K562 (cell line): ENCODE measurements around the gene FRMD4A. TPM values are rescaled to one million over a fixed set of nuclear protein-coding genes. Genes with fewer than 3 reads are reported as not detected.

Source experiments
- ATAC-seq: fragments of 200-7000 bp; cut with Tn5 transposase; 3 replicates; pipeline ENCODE4 v1.9.1; 2020; ENCODE audit warnings: moderate library complexity
- BruUV-seq: library from RNA; stranded (reverse); fragments of 400-500 nt; replicated peaks from 2 replicates; lab custom pipeline; 2021; lab: Mats Ljungman, UMichigan
- CTCF ChIA-PET: fragments of 300-600 bp; formaldehyde crosslinking; extraction: SDS; loops from one replicate; lab custom pipeline; 2021; ENCODE audit warnings: low intra/inter-chr PET ratio; lab: Yijun Ruan, JAX
- POLR2A ChIA-PET: fragments of 300-600, 350-650 bp; sonication (Branson Sonifier 250); formaldehyde crosslinking; extraction: SDS; loops from one replicate; lab custom pipeline; 2021; ENCODE audit warnings: antibody characterized with exemption, inconsistent platforms; lab: Yijun Ruan, JAX
- DNase-seq, 4 experiments: peaks; one replicate each; pipeline versions ENCODE4 v3.0.0 to v3.0.0-alpha.2; 2011 to 2018; ENCODE audit warnings: low spot score in 3 of 4, mixed read lengths in 3 of 4; ENCODE audit errors: extremely low read depth in 1 of 4
- FAIRE-seq: peaks from 2 replicates; lab custom pipeline; 2011; peaks lifted over from hg19 to GRCh38; lab: Jason Lieb, UNC
- H2AFZ ChIP-seq: 2 replicates; pipeline ENCODE4 v1.6.0; 2011; ENCODE audit warnings: low read depth, low read length, control low read depth, inconsistent platforms
- H3K27ac ChIP-seq: fragments of 200-600 bp; 3 replicates; pipeline ENCODE4 v1.8.0; 2011; ENCODE audit warnings: low read depth, mild to moderate bottlenecking, control low read depth, inconsistent platforms, low read length, moderate library complexity, mixed read lengths; ENCODE audit errors: extremely low read depth
- H3K27me3 ChIP-seq, 2 experiments: fragments of 300-600 bp in 1 of 2; 2 replicates in 1 of 2; 3 replicates in 1 of 2; pipeline versions ENCODE4 v1.6.0 to v1.8.0; 2011; ENCODE audit warnings: inconsistent platforms in 2 of 2, low read length in 2 of 2, mild to moderate bottlenecking in 1 of 2, mixed read lengths in 1 of 2, moderate library complexity in 1 of 2; ENCODE audit not compliant: control insufficient read depth in 2 of 2, insufficient read depth in 2 of 2
- H3K36me3 ChIP-seq: fragments of 300-600 bp; 3 replicates; pipeline ENCODE4 v1.8.0; 2011; ENCODE audit warnings: mild to moderate bottlenecking, low read length, inconsistent platforms; ENCODE audit not compliant: control insufficient read depth, insufficient read depth
- H3K4me1 ChIP-seq, 2 experiments: fragments of 200-600 bp in 1 of 2; replicated peaks in 1 of 2; 2 replicates in 1 of 2; 3 replicates in 1 of 2; pipeline versions ENCODE4 v1.5.1 to v1.8.0; 2011; ENCODE audit warnings: inconsistent platforms in 2 of 2, low read length in 2 of 2, mild to moderate bottlenecking in 1 of 2, mixed read lengths in 1 of 2, moderate library complexity in 1 of 2; ENCODE audit not compliant: control insufficient read depth in 2 of 2, insufficient read depth in 2 of 2
- H3K4me2 ChIP-seq: 2 replicates; pipeline ENCODE4 v1.6.1; 2011; ENCODE audit warnings: low read length, control low read depth, inconsistent platforms, mixed read lengths; ENCODE audit not compliant: insufficient read depth
- H3K4me3 ChIP-seq: fragments of 200-600 bp; sonication (generic), shearing (Covaris generic); 2 replicates; pipeline ENCODE4 v1.5.1; 2016; ENCODE audit warnings: control low read depth, inconsistent platforms
- H3K79me2 ChIP-seq: fragments of 200-600 bp; 3 replicates; pipeline ENCODE4 v1.8.0; 2011; ENCODE audit warnings: low read length, inconsistent platforms; ENCODE audit not compliant: control insufficient read depth, insufficient read depth
- H3K9ac ChIP-seq, 2 experiments: 2 replicates each; pipeline versions ENCODE4 v1.6.0 to v1.6.1; 2011; ENCODE audit warnings: low read depth in 2 of 2, low read length in 2 of 2, control low read depth in 1 of 2, inconsistent platforms in 1 of 2, mild to moderate bottlenecking in 1 of 2, mixed read lengths in 1 of 2; ENCODE audit not compliant: insufficient read depth in 1 of 2
- H3K9me1 ChIP-seq: one replicate; pipeline ENCODE4 v1.6.0; 2011; ENCODE audit warnings: inconsistent platforms, mild to moderate bottlenecking, low read length, moderate library complexity; ENCODE audit not compliant: control insufficient read depth, insufficient read depth
- H3K9me3 ChIP-seq: replicated peaks from 2 replicates; pipeline ENCODE4 v1.5.1; 2011; ENCODE audit warnings: low read depth, low read length, inconsistent platforms; ENCODE audit not compliant: control insufficient read depth, insufficient read depth
- H4K20me1 ChIP-seq: replicated peaks from 2 replicates; pipeline ENCODE4 v1.6.1; 2011; ENCODE audit warnings: low read length, inconsistent platforms, mixed read lengths; ENCODE audit not compliant: control insufficient read depth, insufficient read depth
- ATF1 ChIP-seq, 2 experiments: fragments of 450-650 bp in 1 of 2; IDR thresholded peaks; 2 replicates each; pipeline ENCODE4 v1.6.1; 2016; ENCODE audit warnings: missing compliant biosample characterization in 1 of 2, missing genetic modification characterization in 1 of 2
- CREM ChIP-seq: IDR thresholded peaks from 2 replicates; pipeline ENCODE4 v1.6.1; 2014; ENCODE audit warnings: antibody characterized with exemption, low read depth
- GATAD2A ChIP-seq: fragments of 450-650 bp; IDR thresholded peaks from 2 replicates; pipeline ENCODE4 v1.6.1; 2017
- HDGF ChIP-seq: fragments of 450-650 bp; IDR thresholded peaks from 2 replicates; pipeline ENCODE4 v1.6.1; 2016
- RAD21 ChIP-seq, 2 experiments: fragments of 250-450 bp in 1 of 2; fragments of 450-650 bp in 1 of 2; sonication (Bioruptor Pico) in 1 of 2; formaldehyde crosslinking in 1 of 2; IDR thresholded peaks in 1 of 2; conservative IDR thresholded peaks in 1 of 2; 2 replicates each; pipeline versions ENCODE4 v1.4.0 to v1.8.0; 2020 to 2022; ENCODE audit warnings: mild to moderate bottlenecking in 2 of 2, moderate library complexity in 1 of 2
- ZBTB7A ChIP-seq: IDR thresholded peaks from 2 replicates; pipeline ENCODE4 v1.6.1; 2011; ENCODE audit warnings: low read depth, mild to moderate bottlenecking, low read length, moderate library complexity, borderline replicate concordance; ENCODE audit not compliant: control insufficient read depth
- WGBS: fragments of 100-300 bp; shearing (Covaris generic); methylation state at CpG from one replicate; pipeline ENCODE4 v1.1.6; 2016; ENCODE audit warnings: low coverage, mixed read lengths; ENCODE audit not compliant: insufficient coverage; ENCODE audit errors: missing lambda C conversion rate; 5-methylcytosine and 5-hydroxymethylcytosine counted together
- in situ Hi-C: fragments of 300-500 bp; cut with MboI; formaldehyde crosslinking; loops from 4 replicates; pipeline ENCODE4 v1.15.0; 2018; ENCODE audit warnings: inconsistent platforms, mixed read lengths
- intact Hi-C: fragments of 100-400 bp; cut with micrococcal nuclease; formaldehyde crosslinking; loops from 2 replicates; pipeline ENCODE4 v1.14.2; 2022
- polyA plus RNA-seq, 8 experiments: library from polyadenylated mRNA; depleted of rRNA in 4 of 8; stranded (reverse) in 5 of 8; unstranded in 3 of 8; fragments of >200 nt; fragmentation: Nextera tagmentation in 2 of 8; fragmentation: Illumina TruSeq in 1 of 8; extraction: Ambion mirVana in 2 of 8; extraction: Trizol in 1 of 8; gene quantifications; 2 replicates each; pipeline versions ENCODE4 v1.2.1 to v1.2.3, GENCODE V29; 2011 to 2014; ENCODE audit warnings: inconsistent platforms in 1 of 8, missing spikeins in 1 of 8
- total RNA-seq, 7 experiments: library from RNA; depleted of rRNA in 6 of 7; stranded (reverse); fragments of >200 nt in 6 of 7; fragmentation: Illumina TruSeq in 2 of 7; extraction: Trizol in 2 of 7; gene quantifications; 2 replicates each; pipeline versions ENCODE4 v1.2.1 to v1.2.3, GENCODE V29; 2011 to 2021; ENCODE audit warnings: low replicate concordance in 1 of 7
- TF ChIP-seq, protein P1 (sequence below): fragments of 200-800 bp; sonication (Bioruptor generic); IDR thresholded peaks from 2 replicates; pipeline ENCODE4 v1.6.1; 2017; ENCODE audit warnings: missing genetic modification characterization, missing compliant biosample characterization
- TF ChIP-seq, protein P2 (sequence below), 3 experiments: IDR thresholded peaks in 2 of 3; conservative IDR thresholded peaks in 1 of 3; 2 replicates each; pipeline ENCODE4 v1.5.1; 2011 to 2012; ENCODE audit warnings: low read length in 3 of 3, mild to moderate bottlenecking in 3 of 3, control low read depth in 2 of 3, improper control_type of control experiment in 1 of 3, inconsistent platforms in 1 of 3, low read depth in 1 of 3, mixed read lengths in 1 of 3, moderate library complexity in 1 of 3; ENCODE audit not compliant: insufficient read depth in 2 of 3
- TF ChIP-seq, protein P3 (sequence below): fragments of 250-450 bp; sonication (Bioruptor Pico); IDR thresholded peaks from 2 replicates; pipeline ENCODE4 v1.5.0; 2021; ENCODE audit warnings: mild to moderate bottlenecking, borderline replicate concordance
- TF ChIP-seq, protein P4 (sequence below): fragments of 450-650 bp; IDR thresholded peaks from 2 replicates; pipeline ENCODE4 v1.6.1; 2017; ENCODE audit warnings: antibody characterized with exemption, mild to moderate bottlenecking

FRMD4A gene
- total and polyA plus RNA-seq, 9 of the 15 experiments (the other 6 are each of a cell fraction or from before 2014, with no cell fraction given), result 0.80 to 5.2 (median 3.0) TPM

DNA sequence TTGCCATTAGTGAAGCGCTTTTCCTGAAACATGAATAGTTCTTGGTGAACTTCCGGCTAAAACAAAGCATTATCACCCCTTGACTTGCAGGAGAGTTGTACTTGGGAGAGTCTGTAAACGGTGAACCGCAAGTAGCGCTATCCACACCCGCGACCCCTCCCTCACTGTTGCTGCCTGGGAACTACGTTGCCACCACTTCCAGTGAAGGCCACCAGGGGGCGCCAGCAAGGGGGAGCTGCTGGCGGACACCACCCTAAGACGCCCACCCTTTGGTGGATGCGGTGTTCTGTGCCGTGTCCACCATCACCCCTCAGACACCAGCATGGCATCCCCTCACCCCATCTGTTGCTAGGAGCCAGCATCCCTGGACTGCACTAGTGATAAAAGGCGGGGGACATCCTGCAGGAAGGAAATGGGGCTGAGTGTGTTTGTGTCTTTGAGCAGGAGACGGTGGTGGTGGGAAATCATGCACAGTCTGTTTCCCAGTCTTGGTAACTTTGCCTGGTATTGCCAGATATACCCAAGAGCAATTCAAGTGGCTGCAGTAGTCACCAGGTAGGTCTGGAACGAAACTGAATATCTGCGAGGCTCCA is 298.2 kb downstream of the FRMD4A start:
- in situ Hi-C loops, result no loop called here
- no TSS peak for BruUV-seq
- DNase-seq (peak; percentile 64 to 86 (median 75)), ATAC-seq (peak; percentile 95), FAIRE-seq (peak; percentile 65)
- peaks cover 3% of the 10 kb centered on the region for H3K9me1 ChIP-seq
- no peaks in the 10 kb centered on the region; the same call in 1 of the 2 replicates for H4K20me1 ChIP-seq
- no peaks in the 10 kb centered on the region for H3K36me3 ChIP-seq
- CTCF ChIA-PET, result no interaction called here
- POLR2A ChIA-PET, result interaction anchor here (1.6 kb wide), 1 partner anchor 9 kb away, joined by 5 read pairs; no protein-coding TSS in a partner anchor
- H2AFZ ChIP-seq, result no peak overlapping the region
- intact Hi-C loops, result no loop called here
- no peak overlapping the region for H3K4me2 ChIP-seq
- H3K27me3 ChIP-seq, result peaks cover 6 to 10% of the 10 kb centered on the region in 2 experiments
- H3K4me3 ChIP-seq, result no peak overlapping the region
- H3K27ac ChIP-seq, result no peak overlapping the region
- 8% methylated on average over 17 of the region's 17 CpGs for WGBS
- H3K9ac ChIP-seq, result no peak overlapping the region
- H3K4me1 ChIP-seq, result 0 out of 5 replicates have a peak, but pooled peaks cover 0 to 4% of the 10 kb centered on the region in 2 experiments
- H3K9me3 ChIP-seq, result no peaks in the 10 kb centered on the region
- H3K79me2 ChIP-seq, result no peaks in the 10 kb centered on the region
- TF ChIP-seq, protein P1, sequence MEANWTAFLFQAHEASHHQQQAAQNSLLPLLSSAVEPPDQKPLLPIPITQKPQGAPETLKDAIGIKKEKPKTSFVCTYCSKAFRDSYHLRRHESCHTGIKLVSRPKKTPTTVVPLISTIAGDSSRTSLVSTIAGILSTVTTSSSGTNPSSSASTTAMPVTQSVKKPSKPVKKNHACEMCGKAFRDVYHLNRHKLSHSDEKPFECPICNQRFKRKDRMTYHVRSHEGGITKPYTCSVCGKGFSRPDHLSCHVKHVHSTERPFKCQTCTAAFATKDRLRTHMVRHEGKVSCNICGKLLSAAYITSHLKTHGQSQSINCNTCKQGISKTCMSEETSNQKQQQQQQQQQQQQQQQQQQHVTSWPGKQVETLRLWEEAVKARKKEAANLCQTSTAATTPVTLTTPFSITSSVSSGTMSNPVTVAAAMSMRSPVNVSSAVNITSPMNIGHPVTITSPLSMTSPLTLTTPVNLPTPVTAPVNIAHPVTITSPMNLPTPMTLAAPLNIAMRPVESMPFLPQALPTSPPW (CRISPR knock-in tag), result peak; percentile 72
- TF ChIP-seq GATAD2A (no peak), ZBTB7A (0 out of 2 replicates have a peak, but pooled peaks have one; percentile 36), CREM (peak; percentile 71), HDGF (no peak), ATF1 (CRISPR knock-in tag; IDR thresholded peaks at IDR 0.05) (no peak), ATF1 (tag; IDR thresholded peaks at IDR 0.05) (peak; percentile 39; the same call in 1 of the 2 replicates), RAD21 (CRISPR knock-in tag; conservative IDR thresholded peaks at IDR 0.05 in 1 of 2, IDR thresholded peaks at IDR 0.05 in 1 of 2) (peak; percentile 12 to 59; a peak in 2 of 4 replicates)
- TF ChIP-seq, protein P2, sequence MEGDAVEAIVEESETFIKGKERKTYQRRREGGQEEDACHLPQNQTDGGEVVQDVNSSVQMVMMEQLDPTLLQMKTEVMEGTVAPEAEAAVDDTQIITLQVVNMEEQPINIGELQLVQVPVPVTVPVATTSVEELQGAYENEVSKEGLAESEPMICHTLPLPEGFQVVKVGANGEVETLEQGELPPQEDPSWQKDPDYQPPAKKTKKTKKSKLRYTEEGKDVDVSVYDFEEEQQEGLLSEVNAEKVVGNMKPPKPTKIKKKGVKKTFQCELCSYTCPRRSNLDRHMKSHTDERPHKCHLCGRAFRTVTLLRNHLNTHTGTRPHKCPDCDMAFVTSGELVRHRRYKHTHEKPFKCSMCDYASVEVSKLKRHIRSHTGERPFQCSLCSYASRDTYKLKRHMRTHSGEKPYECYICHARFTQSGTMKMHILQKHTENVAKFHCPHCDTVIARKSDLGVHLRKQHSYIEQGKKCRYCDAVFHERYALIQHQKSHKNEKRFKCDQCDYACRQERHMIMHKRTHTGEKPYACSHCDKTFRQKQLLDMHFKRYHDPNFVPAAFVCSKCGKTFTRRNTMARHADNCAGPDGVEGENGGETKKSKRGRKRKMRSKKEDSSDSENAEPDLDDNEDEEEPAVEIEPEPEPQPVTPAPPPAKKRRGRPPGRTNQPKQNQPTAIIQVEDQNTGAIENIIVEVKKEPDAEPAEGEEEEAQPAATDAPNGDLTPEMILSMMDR (IDR thresholded peaks at IDR 0.05 in 2 of 3, conservative IDR thresholded peaks at IDR 0.05 in 1 of 3; ENCODE audit: insufficient read depth in 2 of 3, low read depth in 1 of 3, low read length in 3 of 3), result peak; percentile 73 to 97 (median 87)
- TF ChIP-seq, protein P3, sequence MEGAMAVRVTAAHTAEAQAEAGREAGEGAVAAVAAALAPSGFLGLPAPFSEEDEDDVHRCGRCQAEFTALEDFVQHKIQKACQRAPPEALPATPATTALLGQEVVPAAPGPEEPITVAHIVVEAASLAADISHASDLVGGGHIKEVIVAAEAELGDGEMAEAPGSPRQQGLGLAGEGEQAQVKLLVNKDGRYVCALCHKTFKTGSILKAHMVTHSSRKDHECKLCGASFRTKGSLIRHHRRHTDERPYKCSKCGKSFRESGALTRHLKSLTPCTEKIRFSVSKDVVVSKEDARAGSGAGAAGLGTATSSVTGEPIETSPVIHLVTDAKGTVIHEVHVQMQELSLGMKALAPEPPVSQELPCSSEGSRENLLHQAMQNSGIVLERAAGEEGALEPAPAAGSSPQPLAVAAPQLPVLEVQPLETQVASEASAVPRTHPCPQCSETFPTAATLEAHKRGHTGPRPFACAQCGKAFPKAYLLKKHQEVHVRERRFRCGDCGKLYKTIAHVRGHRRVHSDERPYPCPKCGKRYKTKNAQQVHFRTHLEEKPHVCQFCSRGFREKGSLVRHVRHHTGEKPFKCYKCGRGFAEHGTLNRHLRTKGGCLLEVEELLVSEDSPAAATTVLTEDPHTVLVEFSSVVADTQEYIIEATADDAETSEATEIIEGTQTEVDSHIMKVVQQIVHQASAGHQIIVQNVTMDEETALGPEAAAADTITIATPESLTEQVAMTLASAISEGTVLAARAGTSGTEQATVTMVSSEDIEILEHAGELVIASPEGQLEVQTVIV (CRISPR knock-in tag), result no peak
- TF ChIP-seq, protein P4, sequence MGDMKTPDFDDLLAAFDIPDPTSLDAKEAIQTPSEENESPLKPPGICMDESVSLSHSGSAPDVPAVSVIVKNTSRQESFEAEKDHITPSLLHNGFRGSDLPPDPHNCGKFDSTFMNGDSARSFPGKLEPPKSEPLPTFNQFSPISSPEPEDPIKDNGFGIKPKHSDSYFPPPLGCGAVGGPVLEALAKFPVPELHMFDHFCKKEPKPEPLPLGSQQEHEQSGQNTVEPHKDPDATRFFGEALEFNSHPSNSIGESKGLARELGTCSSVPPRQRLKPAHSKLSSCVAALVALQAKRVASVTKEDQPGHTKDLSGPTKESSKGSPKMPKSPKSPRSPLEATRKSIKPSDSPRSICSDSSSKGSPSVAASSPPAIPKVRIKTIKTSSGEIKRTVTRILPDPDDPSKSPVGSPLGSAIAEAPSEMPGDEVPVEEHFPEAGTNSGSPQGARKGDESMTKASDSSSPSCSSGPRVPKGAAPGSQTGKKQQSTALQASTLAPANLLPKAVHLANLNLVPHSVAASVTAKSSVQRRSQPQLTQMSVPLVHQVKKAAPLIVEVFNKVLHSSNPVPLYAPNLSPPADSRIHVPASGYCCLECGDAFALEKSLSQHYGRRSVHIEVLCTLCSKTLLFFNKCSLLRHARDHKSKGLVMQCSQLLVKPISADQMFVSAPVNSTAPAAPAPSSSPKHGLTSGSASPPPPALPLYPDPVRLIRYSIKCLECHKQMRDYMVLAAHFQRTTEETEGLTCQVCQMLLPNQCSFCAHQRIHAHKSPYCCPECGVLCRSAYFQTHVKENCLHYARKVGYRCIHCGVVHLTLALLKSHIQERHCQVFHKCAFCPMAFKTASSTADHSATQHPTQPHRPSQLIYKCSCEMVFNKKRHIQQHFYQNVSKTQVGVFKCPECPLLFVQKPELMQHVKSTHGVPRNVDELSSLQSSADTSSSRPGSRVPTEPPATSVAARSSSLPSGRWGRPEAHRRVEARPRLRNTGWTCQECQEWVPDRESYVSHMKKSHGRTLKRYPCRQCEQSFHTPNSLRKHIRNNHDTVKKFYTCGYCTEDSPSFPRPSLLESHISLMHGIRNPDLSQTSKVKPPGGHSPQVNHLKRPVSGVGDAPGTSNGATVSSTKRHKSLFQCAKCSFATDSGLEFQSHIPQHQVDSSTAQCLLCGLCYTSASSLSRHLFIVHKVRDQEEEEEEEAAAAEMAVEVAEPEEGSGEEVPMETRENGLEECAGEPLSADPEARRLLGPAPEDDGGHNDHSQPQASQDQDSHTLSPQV, result no peak
